Activated CD8-positive, alpha-beta T cell treated with anti-CD3 and anti-CD28 coated beads for 36 hours (primary cell): ENCODE data around the gene KHDC4. TPM values are rescaled to one million over a fixed set of nuclear protein-coding genes. Genes with fewer than 3 reads are reported as not detected.
A peak's percentile ranks its signal among the peaks of the same experiment; 100 is the strongest.

Experiments
- ATAC-seq: fragments of 200-7000 bp; cut with Tn5 transposase; one replicate; pipeline ENCODE4 v1.10.0; 2021; ENCODE audit warnings: mild to moderate bottlenecking, moderate library complexity
- CTCF ChIA-PET: fragments of 350-600 bp; sonication (Branson Sonifier 250); formaldehyde crosslinking; loops from one replicate; lab custom pipeline; 2021; ENCODE audit warnings: antibody characterized with exemption; lab: Charles Lee
- POLR2A ChIA-PET: fragments of 350-600 bp; sonication (Branson Sonifier 250); formaldehyde crosslinking; loops from one replicate; lab custom pipeline; 2021; ENCODE audit warnings: antibody characterized with exemption; lab: Charles Lee
- DNase-seq: peaks from one replicate; pipeline ENCODE4 v3.0.0-alpha.2; 2020
- H3K27ac Mint-ChIP-seq: one replicate; pipeline ENCODE4 v1.8.0; 2021; ENCODE audit warnings: mild to moderate bottlenecking, mixed read lengths
- H3K27me3 Mint-ChIP-seq: one replicate; pipeline ENCODE4 v1.8.0; 2021; ENCODE audit warnings: mixed read lengths
- H3K36me3 Mint-ChIP-seq: one replicate; pipeline ENCODE4 v1.8.0; 2021; ENCODE audit warnings: low read depth, mixed read lengths
- H3K4me1 Mint-ChIP-seq: one replicate; pipeline ENCODE4 v1.8.0; 2021; ENCODE audit warnings: low read depth, mixed read lengths
- H3K4me3 Mint-ChIP-seq: one replicate; pipeline ENCODE4 v1.8.0; 2021; ENCODE audit warnings: mild to moderate bottlenecking, moderate library complexity, mixed read lengths
- H3K9me3 Mint-ChIP-seq: one replicate; pipeline ENCODE4 v1.8.0; 2021; ENCODE audit warnings: mixed read lengths
- CTCF ChIP-seq: fragments of 200-600 bp; IDR thresholded peaks from one replicate; pipeline ENCODE4 v1.8.0; 2022; ENCODE audit warnings: antibody characterized with exemption, mild to moderate bottlenecking
- intact Hi-C: fragments of 100-400 bp; cut with micrococcal nuclease; formaldehyde crosslinking; loops from one replicate; pipeline ENCODE4 v1.10.0; 2022
- total RNA-seq, 2 experiments: library from RNA; stranded (reverse); gene quantifications; one replicate each; pipeline ENCODE4 v1.2.3, GENCODE V29; 2021

KHDC4 gene
- 10 to 100 TPM; 68.1 to 71.3 TPM for total RNA-seq

GRCh38 chr1:155934097-155934935, at the start of gene KHDC4:
Gene KHDC4 (minus strand): TSS chr1:155934413. CDS start chr1:155934373, 40 bp downstream.
- Mint-ChIP-seq H3K27ac (no peak within 1 kb of the TSS), H3K9me3 (no peaks in the 10 kb centered on the region), H3K27me3 (no peaks in the 10 kb centered on the region), H3K4me3 (no peak within 1 kb of the TSS), H3K4me1 (peaks cover 38% of the 10 kb centered on the region), H3K36me3 (peaks cover 31% of the 10 kb centered on the region)
- TF ChIP-seq CTCF, result no peak
- peak; percentile 98 for DNase-seq
- ChIA-PET CTCF (interaction anchor here (0.7 to 6.1 kb wide), 15 partner anchors 9 to 132 kb away, joined by 3 to 78 read pairs (median 5); partner anchors contain the start of gene ARHGEF2), POLR2A (interaction anchor here (0.6 to 6.0 kb wide), 21 partner anchors 9 to 123 kb away, joined by 3 to 54 read pairs (median 6); partner anchors contain the start of genes ARHGEF2 and RIT1)
- peak; percentile 95 for ATAC-seq
- intact Hi-C loops, result no loop called here

GRCh38 chr1:155983191-155984024, 49.2 kb upstream of the KHDC4 start:
- H3K4me3 Mint-ChIP-seq, result no peak overlapping the region
- H3K27ac Mint-ChIP-seq, result peak overlapping the region; percentile 69
- no peak for ATAC-seq
- H3K9me3 Mint-ChIP-seq, result no peaks in the 10 kb centered on the region
- no peaks in the 10 kb centered on the region for H3K27me3 Mint-ChIP-seq
- POLR2A ChIA-PET, result interaction anchor here (1.1 to 2.5 kb wide), 7 partner anchors 7 to 49 kb away, joined by 3 to 10 read pairs (median 4); partner anchors contain the start of gene KHDC4
- CTCF ChIA-PET, result interaction anchor here (0.9 to 11.1 kb wide), 4 partner anchors 13 to 79 kb away, joined by 3 to 121 read pairs (median 4); partner anchors contain the start of genes KHDC4 and RXFP4
- TF ChIP-seq CTCF, result no peak
- peaks cover 18% of the 10 kb centered on the region for H3K36me3 Mint-ChIP-seq
- intact Hi-C loops, result no loop called here
- DNase-seq, result no peak
- H3K4me1 Mint-ChIP-seq, result peaks cover 40% of the 10 kb centered on the region

GRCh38 chr1:155982106-155982505, 47.9 kb upstream of the KHDC4 start:
- POLR2A ChIA-PET, result interaction anchor here (1.1 to 6.0 kb wide), 2 partner anchors 13 to 48 kb away, joined by 3 to 49 read pairs; partner anchors contain the start of gene KHDC4
- Mint-ChIP-seq H3K27ac (peak overlapping the region; percentile 94), H3K27me3 (no peaks in the 10 kb centered on the region)

More at GRCh38 chr1:155982106-155982505, 47.9 kb upstream of the KHDC4 start:
- no peak for TF ChIP-seq CTCF
- ATAC-seq, result no peak
- CTCF ChIA-PET, result interaction anchor here (2.4 to 11.1 kb wide), 4 partner anchors 7 to 84 kb away, joined by 6 to 121 read pairs (median 38); partner anchors contain the start of genes KHDC4 and RXFP4
- Mint-ChIP-seq H3K36me3 (peaks cover 27% of the 10 kb centered on the region), H3K4me3 (peak overlapping the region; percentile 98), H3K9me3 (no peaks in the 10 kb centered on the region), H3K4me1 (peaks cover 40% of the 10 kb centered on the region)
- intact Hi-C loops, result no loop called here
- DNase-seq, result no peak
